Spleen (tissue), 13 donors: ENCODE results near the gene ZNF641. TPM values are rescaled to one million over a fixed set of nuclear protein-coding genes. Genes with fewer than 3 reads are reported as not detected.

Experiments
- DNase-seq: peaks from one replicate; pipeline ENCODE4 v3.0.0-alpha.2; 2020
- H3K27ac ChIP-seq, 8 donors: fragments of 200-600 bp; sonication (generic) in 7 of 8; 1 replicate in 4 of 8; 2 replicates in 4 of 8; pipeline versions ENCODE4 v1.5.0 to v1.8.0; 2016 to 2021; ENCODE audit warnings: inconsistent platforms in 4 of 8, mild to moderate bottlenecking in 4 of 8, moderate library complexity in 1 of 8
- H3K27me3 ChIP-seq, 7 donors: fragments of 200-600 bp; sonication (generic) in 6 of 7; replicated peaks in 1 of 7; 1 replicate in 4 of 7; 2 replicates in 3 of 7; pipeline versions ENCODE4 v1.5.0 to v1.8.0; 2016 to 2021; ENCODE audit warnings: inconsistent platforms in 3 of 7, mild to moderate bottlenecking in 1 of 7
- H3K36me3 ChIP-seq, 6 donors: fragments of 200-600 bp; sonication (generic) in 5 of 6; 1 replicate in 4 of 6; 2 replicates in 2 of 6; pipeline versions ENCODE4 v1.5.0 to v1.8.0; 2016 to 2021; ENCODE audit warnings: inconsistent platforms in 2 of 6
- H3K4me1 ChIP-seq, 6 donors: fragments of 200-600 bp; sonication (generic) in 5 of 6; 1 replicate in 3 of 6; 2 replicates in 3 of 6; pipeline versions ENCODE4 v1.5.0 to v1.8.0; 2016 to 2021; ENCODE audit warnings: inconsistent platforms in 3 of 6
- H3K4me3 ChIP-seq, 8 donors: fragments of 200-600 bp; sonication (generic) in 7 of 8; 1 replicate in 4 of 8; 2 replicates in 4 of 8; pipeline versions ENCODE4 v1.5.0 to v1.8.0; 2016 to 2021; ENCODE audit warnings: inconsistent platforms in 4 of 8, mild to moderate bottlenecking in 4 of 8, moderate library complexity in 2 of 8
- H3K9me3 ChIP-seq, 8 donors: fragments of 200-600 bp; sonication (generic) in 7 of 8; 1 replicate in 4 of 8; 2 replicates in 4 of 8; pipeline versions ENCODE4 v1.5.0 to v1.8.0; 2016 to 2021; ENCODE audit warnings: inconsistent platforms in 4 of 8
- CTCF ChIP-seq, 11 experiments: fragments of 200-600 bp in 7 of 11; fragments of 450-650 bp in 4 of 11; sonication (generic) in 4 of 11; IDR thresholded peaks in 8 of 11; conservative IDR thresholded peaks in 3 of 11; 1 replicate in 7 of 11; 2 replicates in 4 of 11; pipeline versions ENCODE4 v1.4.0 to v1.8.0; 2016 to 2021; ENCODE audit warnings: antibody characterized with exemption in 11 of 11, inconsistent platforms in 4 of 11, mild to moderate bottlenecking in 1 of 11
- POLR2A ChIP-seq, 3 donors: fragments of 450-650 bp; IDR thresholded peaks; one replicate each; pipeline ENCODE4 v1.5.1; 2017; ENCODE audit warnings: antibody characterized with exemption in 3 of 3, mild to moderate bottlenecking in 1 of 3
- POLR2AphosphoS5 ChIP-seq, 3 donors: sonication (generic); formaldehyde crosslinking; IDR thresholded peaks; one replicate each; pipeline ENCODE4 v1.5.1; 2017; ENCODE audit warnings: antibody characterized with exemption in 3 of 3
- WGBS, 5 donors: extraction: QIAGEN DNeasy Blood & Tissue Kit in 3 of 5; methylation state at CpG; one replicate each; pipeline versions ENCODE4 v1.1.5 to v1.1.7; 2013 to 2018; 5-methylcytosine and 5-hydroxymethylcytosine counted together
- intact Hi-C: fragments of 100-400 bp; cut with DNase I; formaldehyde crosslinking; loops from one replicate; pipeline ENCODE4 v1.15.0; 2023; ENCODE audit warnings: low total_unique reads
- long read RNA-seq, 2 donors: transcript quantifications; one replicate each; lab custom pipeline, GENCODE V29; 2026
- polyA plus RNA-seq, 3 donors: library from polyadenylated mRNA; stranded (reverse); fragments of 200-250 nt; gene quantifications; one replicate each; pipeline ENCODE4 v1.2.1, GENCODE V29; 2013
- total RNA-seq, 7 donors: library from RNA; depleted of rRNA in 3 of 7; stranded (reverse); fragments of >200 nt in 3 of 7; fragmentation: NEBNext Ultra II Directional in 4 of 7; extraction: Animal tissue kit (Norgen Biotek cat#: 25700) in 4 of 7; gene quantifications; one replicate each; pipeline versions ENCODE4 v1.1.0 to v1.2.1, GENCODE V29; 2016 to 2021
- donor health status: healthy with polysubstance abuse.
- donor health status: DM: no; HTN: no; CAD: no; lungs with moderate emphysema.
- donor health status: DM: no; HTN: no; CAD: no.
- donor health status: Bipolar disorder and iron deficiency.
- donor health status: healthy.
- donor health status: DM: no; HTN: no; CAD: no.
- donor health status: DM: yes; HTN: yes; CAD: no.

ZNF641 gene
- total RNA-seq (10 to 100 TPM; 21.9 to 67.7 (median 37.0) TPM), polyA plus RNA-seq (1 to 10 TPM; 3.3 to 6.1 (median 3.9) TPM)
- long read RNA-seq, donor 1, partial matches to known transcripts: 0 of 2 reads
- long read RNA-seq, donor 1, other reads (novel, unspliced or antisense): 0 of 2 reads
- long read RNA-seq, donor 2, partial matches to known transcripts: 0 of 4 reads
- long read RNA-seq, donor 2, other reads (novel, unspliced or antisense): 0 of 4 reads

DNA sequence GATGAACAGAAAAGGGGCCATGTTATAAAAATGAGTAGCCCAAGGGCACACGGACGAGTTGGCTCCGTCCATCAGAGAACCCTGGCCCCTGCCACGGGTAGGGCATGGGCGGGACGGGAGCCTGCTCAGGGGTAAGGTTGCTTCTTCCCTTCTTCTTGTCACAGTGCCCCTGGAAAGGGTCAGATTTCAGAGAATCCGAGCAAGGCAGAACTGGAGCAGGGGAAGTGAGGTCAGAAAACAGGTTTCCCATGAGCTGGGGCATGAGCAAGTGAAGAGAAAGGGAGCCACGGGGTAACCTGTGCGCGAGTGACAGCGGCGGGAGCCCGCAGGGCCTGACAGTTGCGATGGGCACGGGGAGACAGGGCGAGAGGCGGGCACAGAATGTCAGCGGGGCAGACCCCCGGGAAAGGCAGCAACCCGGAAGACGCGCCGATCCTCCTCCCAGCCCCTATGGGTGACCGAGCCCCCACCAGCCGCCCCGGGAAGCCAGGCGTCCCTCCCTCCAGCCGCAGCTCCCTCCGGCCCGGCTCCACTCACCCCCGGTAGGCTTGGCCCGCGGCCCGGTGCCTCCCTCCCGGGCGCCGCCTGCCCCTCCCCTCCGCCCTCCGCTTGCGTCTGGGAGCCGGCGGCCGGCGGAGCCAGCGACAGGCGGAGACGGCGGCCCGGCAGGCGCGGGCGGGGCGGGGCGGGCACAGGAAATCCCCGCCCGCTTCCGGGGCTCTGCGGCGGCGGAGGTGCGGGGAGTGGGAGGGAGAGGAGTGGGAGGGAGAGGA lies at the start of gene ZNF641:
Gene ZNF641, minus strand, starts transcription at position 671 of the 773 bp plus-strand sequence. CDS start 2,829 bp downstream, outside the sequence.
- H3K4me1 ChIP-seq: peaks cover 12 to 49% (median 26%) of the 10 kb centered on the region in 6 donors
- no peaks in the 10 kb centered on the region for H3K9me3 ChIP-seq
- peaks cover 0 to 30% (median 25%) of the 10 kb centered on the region in 6 donors for H3K36me3 ChIP-seq
- 0 to 2% (median 1%) methylated on average over 28 to 60 of the region's 61 CpGs for WGBS, 5 donors
- intact Hi-C loops: no loop called here
- H3K27me3 ChIP-seq: no peaks in the 10 kb centered on the region
- peak within 1 kb of the TSS; percentile 84 to 98 (median 93) for H3K27ac ChIP-seq
- DNase-seq: peak; percentile 96
- no peak for TF ChIP-seq CTCF (IDR thresholded peaks at IDR 0.05 in 8 of 11, conservative IDR thresholded peaks at IDR 0.05 in 3 of 11)
- peak; percentile 75 to 85 (median 85) for TF ChIP-seq POLR2AphosphoS5 (IDR thresholded peaks at IDR 0.05)
- no peak for TF ChIP-seq POLR2A (IDR thresholded peaks at IDR 0.05)
- H3K4me3 ChIP-seq: peak within 1 kb of the TSS; percentile 58 to 75 (median 70)

GRCh38 chr12:48390026-48390425 lies 39.3 kb upstream of the ZNF641 start:
- TF ChIP-seq CTCF (IDR thresholded peaks at IDR 0.05 in 8 of 11, conservative IDR thresholded peaks at IDR 0.05 in 3 of 11): no peak
- TF ChIP-seq POLR2AphosphoS5 (IDR thresholded peaks at IDR 0.05): no peak
- no peak for TF ChIP-seq POLR2A (IDR thresholded peaks at IDR 0.05)
- WGBS, 5 donors: 65 to 77% (median 68%) methylated on average over 2 of the region's 2 CpGs
- no peaks in the 10 kb centered on the region for H3K36me3 ChIP-seq
- no peak overlapping the region for H3K27ac ChIP-seq
- no peak for DNase-seq
- no peaks in the 10 kb centered on the region for H3K4me1 ChIP-seq
- intact Hi-C loops: no loop called here
- no peaks in the 10 kb centered on the region for H3K9me3 ChIP-seq
- peaks cover 0 to 6% (median 0%) of the 10 kb centered on the region in 7 donors for H3K27me3 ChIP-seq
- H3K4me3 ChIP-seq: no peak overlapping the region

DNA sequence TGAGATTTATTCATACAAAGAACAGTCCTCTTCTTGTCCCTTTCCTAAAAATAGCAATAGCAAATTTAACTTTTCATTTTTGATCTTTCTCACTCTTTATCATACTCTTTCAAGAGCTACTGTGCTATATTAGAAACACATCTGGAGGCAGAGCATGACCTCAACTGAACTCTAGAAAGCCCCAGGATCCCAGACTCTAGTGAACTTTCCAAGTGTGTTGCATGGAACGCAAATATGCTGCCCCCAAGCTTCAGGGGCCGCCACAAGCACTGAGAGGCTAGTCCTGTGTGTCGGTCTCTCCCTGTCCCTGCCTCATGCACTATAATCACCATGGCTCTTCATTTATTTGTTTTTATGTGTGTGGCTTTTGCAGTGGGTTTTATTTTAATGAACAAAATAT lies 38.7 kb upstream of the ZNF641 start:
- 58 to 83% (median 76%) methylated on average over 3 of the region's 3 CpGs for WGBS, 5 donors
- intact Hi-C loops: no loop called here
- TF ChIP-seq POLR2AphosphoS5 (IDR thresholded peaks at IDR 0.05): no peak
- TF ChIP-seq CTCF (IDR thresholded peaks at IDR 0.05 in 8 of 11, conservative IDR thresholded peaks at IDR 0.05 in 3 of 11): no peak
- TF ChIP-seq POLR2A (IDR thresholded peaks at IDR 0.05): no peak
- H3K4me3 ChIP-seq: no peak overlapping the region
- peaks cover 0 to under 1% (median 0%) of the 10 kb centered on the region in 7 donors for H3K27me3 ChIP-seq
- no peak overlapping the region for H3K27ac ChIP-seq
- no peaks in the 10 kb centered on the region for H3K36me3 ChIP-seq
- no peaks in the 10 kb centered on the region for H3K4me1 ChIP-seq
- no peaks in the 10 kb centered on the region for H3K9me3 ChIP-seq
- DNase-seq: no peak

DNA sequence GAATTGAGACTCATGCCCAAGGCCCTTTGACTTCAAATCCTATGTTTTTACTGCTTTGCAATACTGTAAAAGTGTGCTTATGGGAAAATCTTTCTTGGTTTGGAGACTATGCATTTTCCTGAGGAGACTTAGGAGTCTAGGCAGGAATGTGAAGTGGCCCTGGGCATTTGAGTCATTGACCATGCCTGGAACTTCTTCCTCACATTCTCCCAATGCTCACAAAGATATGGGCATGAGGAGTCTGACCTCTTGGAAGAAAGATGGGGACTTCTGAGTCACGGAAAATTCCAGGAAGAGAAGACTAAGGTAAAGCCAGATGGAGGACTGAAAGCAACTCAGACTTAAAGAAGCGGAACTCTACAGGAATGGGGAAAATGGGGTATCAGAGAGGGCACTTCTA lies 38.2 kb upstream of the ZNF641 start:
- no peak overlapping the region for H3K27ac ChIP-seq
- WGBS, 5 donors: 81 to 100% (median 92%) methylated on average over 2 of the region's 2 CpGs

More for the DNA sequence above, 38.2 kb upstream of the ZNF641 start:
- H3K4me3 ChIP-seq: no peak overlapping the region
- intact Hi-C loops: no loop called here
- TF ChIP-seq POLR2AphosphoS5 (IDR thresholded peaks at IDR 0.05) (no peak), CTCF (IDR thresholded peaks at IDR 0.05 in 8 of 11, conservative IDR thresholded peaks at IDR 0.05 in 3 of 11) (no peak), POLR2A (IDR thresholded peaks at IDR 0.05) (no peak)
- no peaks in the 10 kb centered on the region for H3K4me1 ChIP-seq
- no peaks in the 10 kb centered on the region for H3K9me3 ChIP-seq
- DNase-seq: no peak
- no peaks in the 10 kb centered on the region for H3K27me3 ChIP-seq
- H3K36me3 ChIP-seq: no peaks in the 10 kb centered on the region
